Fibroblast of lung (primary cell): ENCODE measurements around the gene SSB. TPM values are rescaled to one million over a fixed set of nuclear protein-coding genes. Genes with fewer than 3 reads are reported as not detected.
"Not testable (repeated sequence)": the region's sequence is repeated elsewhere in the genome, so short reads cannot be mapped to it uniquely, and the experiment has no call there.

Experiments
- DNase-seq, 2 donors: peaks; one replicate each; pipeline versions ENCODE4 v3.0.0 to v3.0.0-alpha.2; 2010; ENCODE audit warnings: low read depth in 2 of 2
- H2AFZ ChIP-seq: 2 replicates; pipeline ENCODE4 v1.5.1; 2012; ENCODE audit warnings: low read length, control low read depth, inconsistent platforms
- H3K27ac ChIP-seq: 2 replicates; pipeline ENCODE4 v1.5.1; 2011; ENCODE audit warnings: low read length, control low read depth; ENCODE audit not compliant: insufficient read depth
- H3K27me3 ChIP-seq: 2 replicates; pipeline ENCODE4 v1.5.1; 2011; ENCODE audit warnings: mild to moderate bottlenecking, low read length; ENCODE audit not compliant: control insufficient read depth, insufficient read depth
- H3K36me3 ChIP-seq: 2 replicates; pipeline ENCODE4 v1.5.1; 2011; ENCODE audit warnings: low read length; ENCODE audit not compliant: control insufficient read depth, insufficient read depth
- H3K4me1 ChIP-seq: 2 replicates; pipeline ENCODE4 v1.5.1; 2011; ENCODE audit warnings: low read length; ENCODE audit not compliant: control insufficient read depth, insufficient read depth; ENCODE audit errors: extremely low read depth
- H3K4me2 ChIP-seq: 2 replicates; pipeline ENCODE4 v1.5.1; 2011; ENCODE audit warnings: low read length, control low read depth; ENCODE audit not compliant: insufficient read depth; ENCODE audit errors: extremely low read depth
- H3K4me3 ChIP-seq, 4 experiments: fragments of 200-600 bp in 1 of 4; sonication (generic) in 1 of 4; replicated peaks in 1 of 4; 2 replicates each; pipeline ENCODE4 v1.5.1; 2011 to 2016; ENCODE audit warnings: low read length in 4 of 4, low read depth in 3 of 4, mild to moderate bottlenecking in 3 of 4, control low read depth in 2 of 4, inconsistent platforms in 1 of 4, mixed read lengths in 1 of 4; ENCODE audit not compliant: insufficient read depth in 1 of 4; ENCODE audit errors: control extremely low read depth in 1 of 4
- H3K79me2 ChIP-seq: 2 replicates; pipeline ENCODE4 v1.5.1; 2012; ENCODE audit warnings: mild to moderate bottlenecking, low read length, inconsistent platforms; ENCODE audit not compliant: control insufficient read depth, insufficient read depth
- H3K9ac ChIP-seq: 2 replicates; pipeline ENCODE4 v1.5.1; 2011; ENCODE audit warnings: mild to moderate bottlenecking, low read length, control low read depth; ENCODE audit not compliant: insufficient read depth
- H3K9me3 ChIP-seq: 2 replicates; pipeline ENCODE4 v1.5.1; 2012; ENCODE audit warnings: low read depth, low read length; ENCODE audit not compliant: control insufficient read depth, insufficient read depth
- H4K20me1 ChIP-seq: 2 replicates; pipeline ENCODE4 v1.5.1; 2011; ENCODE audit warnings: low read length; ENCODE audit not compliant: control insufficient read depth, insufficient read depth; ENCODE audit errors: extremely low read depth
- EZH2 ChIP-seq: IDR thresholded peaks from 2 replicates; pipeline ENCODE4 v1.5.1; 2012; ENCODE audit warnings: low read length, control low read depth, mild to moderate bottlenecking; ENCODE audit errors: missing control alignments
- polyA plus RNA-seq, 2 donors: library from polyadenylated mRNA; depleted of rRNA in 1 of 2; stranded (reverse) in 1 of 2; unstranded in 1 of 2; fragments of >200 nt; gene quantifications; 2 replicates each; pipeline ENCODE4 v1.2.1, GENCODE V29; 2011 to 2012; ENCODE audit warnings: missing spikeins in 1 of 2
- total RNA-seq: library from RNA; depleted of rRNA; stranded (reverse); fragments of >200 nt; gene quantifications from 2 replicates; pipeline ENCODE4 v1.2.1, GENCODE V29; 2014
- TF ChIP-seq, protein P1 (sequence below), 2 donors: IDR thresholded peaks in 1 of 2; conservative IDR thresholded peaks in 1 of 2; 1 replicate in 1 of 2; 2 replicates in 1 of 2; pipeline ENCODE4 v1.5.1; 2011 to 2012; ENCODE audit warnings: low read length in 2 of 2, control low read depth in 1 of 2, inconsistent platforms in 1 of 2, low read depth in 1 of 2, mild to moderate bottlenecking in 1 of 2

The SSB gene
- total and polyA plus RNA-seq, 2 donors (not counting 1 experiment from before 2014, with no cell fraction given), result 83.6 to 138 TPM

DNA sequence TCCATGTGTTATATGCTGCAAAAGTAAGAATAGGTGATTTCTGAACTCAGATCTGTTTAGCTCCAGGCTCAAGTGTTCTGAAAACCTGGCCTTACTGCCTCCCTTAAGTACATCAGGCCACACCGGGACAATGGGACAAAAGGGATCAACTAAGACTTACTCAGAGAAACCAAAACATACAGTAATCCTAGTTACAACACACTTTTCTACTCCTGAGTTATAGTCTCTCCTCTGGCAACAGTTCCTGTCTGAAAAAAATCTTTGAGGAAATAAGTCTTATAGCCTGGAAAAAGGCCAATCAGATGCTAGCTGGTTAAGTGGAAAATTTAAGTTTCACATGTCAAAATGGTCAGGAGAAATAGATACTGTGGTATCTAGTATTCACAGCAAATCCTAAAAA is 20.4 kb downstream of the SSB start:
- Histone ChIP-seq H2AFZ (no peak overlapping the region), H4K20me1 (no peaks in the 10 kb centered on the region), H3K4me3 (no peak overlapping the region), H3K27ac (no peak overlapping the region), H3K4me1 (no peaks in the 10 kb centered on the region), H3K4me2 (no peak overlapping the region), H3K9ac (no peak overlapping the region), H3K79me2 (peaks cover 14% of the 10 kb centered on the region), H3K27me3 (no peaks in the 10 kb centered on the region), H3K9me3 (no peaks in the 10 kb centered on the region), H3K36me3 (no peaks in the 10 kb centered on the region)
- peak; percentile 5 to 37 for DNase-seq
- TF ChIP-seq, protein P1, sequence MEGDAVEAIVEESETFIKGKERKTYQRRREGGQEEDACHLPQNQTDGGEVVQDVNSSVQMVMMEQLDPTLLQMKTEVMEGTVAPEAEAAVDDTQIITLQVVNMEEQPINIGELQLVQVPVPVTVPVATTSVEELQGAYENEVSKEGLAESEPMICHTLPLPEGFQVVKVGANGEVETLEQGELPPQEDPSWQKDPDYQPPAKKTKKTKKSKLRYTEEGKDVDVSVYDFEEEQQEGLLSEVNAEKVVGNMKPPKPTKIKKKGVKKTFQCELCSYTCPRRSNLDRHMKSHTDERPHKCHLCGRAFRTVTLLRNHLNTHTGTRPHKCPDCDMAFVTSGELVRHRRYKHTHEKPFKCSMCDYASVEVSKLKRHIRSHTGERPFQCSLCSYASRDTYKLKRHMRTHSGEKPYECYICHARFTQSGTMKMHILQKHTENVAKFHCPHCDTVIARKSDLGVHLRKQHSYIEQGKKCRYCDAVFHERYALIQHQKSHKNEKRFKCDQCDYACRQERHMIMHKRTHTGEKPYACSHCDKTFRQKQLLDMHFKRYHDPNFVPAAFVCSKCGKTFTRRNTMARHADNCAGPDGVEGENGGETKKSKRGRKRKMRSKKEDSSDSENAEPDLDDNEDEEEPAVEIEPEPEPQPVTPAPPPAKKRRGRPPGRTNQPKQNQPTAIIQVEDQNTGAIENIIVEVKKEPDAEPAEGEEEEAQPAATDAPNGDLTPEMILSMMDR (conservative IDR thresholded peaks at IDR 0.05 in 1 of 2, IDR thresholded peaks at IDR 0.05 in 1 of 2; ENCODE audit: low read depth in 1 of 2, low read length in 2 of 2), result no peak
- no peak for TF ChIP-seq EZH2

DNA sequence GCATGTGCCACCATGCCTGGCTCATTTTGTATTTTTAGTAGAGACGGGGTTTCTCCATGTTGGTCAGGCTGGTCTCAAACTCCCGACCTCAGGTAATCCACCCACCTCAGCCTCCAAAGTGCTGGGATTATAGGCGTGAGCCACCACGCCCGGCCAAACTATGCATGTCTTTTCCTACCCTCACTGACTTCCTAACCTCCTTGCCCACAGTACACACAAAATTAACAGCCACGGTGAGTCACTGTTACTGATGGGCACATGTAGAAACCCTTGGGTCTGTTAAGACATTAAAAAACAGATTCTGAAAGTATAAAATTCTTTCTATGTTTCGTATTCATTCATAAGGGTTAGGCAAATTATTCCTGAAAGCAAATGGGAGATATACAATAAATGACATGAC is 21.4 kb downstream of the SSB start:
- H3K4me1 ChIP-seq, H3K9ac ChIP-seq, H3K9me3 ChIP-seq, H3K4me2 ChIP-seq, H3K4me3 ChIP-seq, H2AFZ ChIP-seq, H4K20me1 ChIP-seq, H3K27me3 ChIP-seq, H3K27ac ChIP-seq, H3K36me3 ChIP-seq: not testable (repeated sequence)
- DNase-seq, result peak; percentile 28 to 69
- peaks cover 17% of the 10 kb centered on the region for H3K79me2 ChIP-seq

DNA sequence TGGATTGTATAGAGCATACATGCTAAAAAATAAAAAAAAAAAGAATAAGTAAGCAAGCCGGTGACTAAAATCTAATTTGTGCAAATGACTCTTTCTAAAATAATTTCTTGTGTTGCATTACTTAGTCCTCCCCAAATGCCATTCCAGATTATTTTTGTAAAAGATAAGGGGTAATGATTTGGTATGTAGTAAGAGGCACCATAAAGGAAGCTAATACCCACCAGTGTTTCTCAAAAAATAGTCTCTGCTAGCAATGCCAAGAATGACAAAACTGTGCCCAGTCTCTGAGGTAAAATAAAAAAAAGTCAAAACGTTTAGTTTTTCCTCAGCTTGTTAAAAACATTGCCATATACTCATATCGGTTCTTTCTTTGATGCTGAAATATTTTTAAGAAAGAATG is 23.4 kb downstream of the SSB start:
- TF ChIP-seq, protein P1 (conservative IDR thresholded peaks at IDR 0.05 in 1 of 2, IDR thresholded peaks at IDR 0.05 in 1 of 2; ENCODE audit: low read depth in 1 of 2, low read length in 2 of 2), result no peak
- no peak for TF ChIP-seq EZH2
- H4K20me1 ChIP-seq, result no peaks in the 10 kb centered on the region
- no peak overlapping the region for H3K27ac ChIP-seq
- H3K4me1 ChIP-seq, result no peaks in the 10 kb centered on the region
- H3K36me3 ChIP-seq, result no peaks in the 10 kb centered on the region
- H3K27me3 ChIP-seq, result no peaks in the 10 kb centered on the region
- H3K4me2 ChIP-seq, result no peak overlapping the region
- H3K9me3 ChIP-seq, result no peaks in the 10 kb centered on the region
- H2AFZ ChIP-seq, result no peak overlapping the region
- H3K9ac ChIP-seq, result no peak overlapping the region
- no peak overlapping the region for H3K4me3 ChIP-seq
- peak in 1 of 2 donors; percentile 42 for DNase-seq
- H3K79me2 ChIP-seq, result peaks cover 17% of the 10 kb centered on the region
